A673 (cell line): Measurements from ENCODE around the gene ARHGEF4.

ENCODE experiments used
- CTCF ChIP-seq: fragments of 300-800, 200-600 bp; sonication (generic); conservative IDR thresholded peaks from 2 replicates; pipeline ENCODE4 v1.5.1; 2017; ENCODE audit warnings: low read depth, mild to moderate bottlenecking, antibody characterized with exemption, low read length, moderate library complexity, mixed read lengths
- EZH2 ChIP-seq: fragments of 200-600 bp; sonication (generic); IDR thresholded peaks from 2 replicates; pipeline ENCODE4 v1.6.1; 2017; ENCODE audit warnings: borderline replicate concordance, low read depth, mild to moderate bottlenecking, mixed read lengths, antibody characterized with exemption, low read length; ENCODE audit not compliant: poor library complexity, severe bottlenecking

GRCh38 chr2:131004446-131005209, 167.9 kb downstream of the ARHGEF4 start:
- TF ChIP-seq CTCF = no peak
- no peak for TF ChIP-seq EZH2
